RWPE2 (cell line): ENCODE measurements around the gene SLCO3A1.

Experiments used
- ATAC-seq: fragments of 200-7000 bp; cut with Tn5 transposase; 3 replicates; pipeline ENCODE4 v1.9.1; 2021; ENCODE audit warnings: low read depth
- DNase-seq: peaks from one replicate; pipeline ENCODE4 v3.0.0-alpha.2; 2020; ENCODE audit warnings: low spot score
- H3K27ac ChIP-seq: fragments of 450-650 bp; 2 replicates; pipeline ENCODE4 v1.5.1; 2017; ENCODE audit warnings: mild to moderate bottlenecking; ENCODE audit not compliant: poor library complexity, severe bottlenecking
- H3K27me3 ChIP-seq: fragments of 250-450 bp; sonication (Bioruptor Pico); 2 replicates; pipeline ENCODE4 v1.5.1; 2021; ENCODE audit warnings: mild to moderate bottlenecking, moderate library complexity; ENCODE audit not compliant: insufficient read depth, poor library complexity, severe bottlenecking
- H3K36me3 ChIP-seq: fragments of 250-450 bp; sonication (Bioruptor Pico); 2 replicates; pipeline ENCODE4 v1.5.1; 2020; ENCODE audit warnings: low read depth, mild to moderate bottlenecking, moderate library complexity
- H3K4me1 ChIP-seq: fragments of 250-450 bp; sonication (Bioruptor Pico); 2 replicates; pipeline ENCODE4 v1.5.1; 2021; ENCODE audit warnings: mild to moderate bottlenecking, moderate library complexity; ENCODE audit not compliant: insufficient read depth, poor library complexity, severe bottlenecking
- H3K4me3 ChIP-seq: fragments of 250-450 bp; sonication (Bioruptor Pico); 2 replicates; pipeline ENCODE4 v1.5.1; 2021; ENCODE audit warnings: mild to moderate bottlenecking, moderate library complexity; ENCODE audit not compliant: severe bottlenecking
- H3K9me3 ChIP-seq: fragments of 250-450 bp; sonication (Bioruptor Pico); 2 replicates; pipeline ENCODE4 v1.5.1; 2021; ENCODE audit warnings: mild to moderate bottlenecking, moderate library complexity; ENCODE audit not compliant: severe bottlenecking
- CTCF ChIP-seq: fragments of 450-650 bp; IDR thresholded peaks from one replicate; pipeline ENCODE4 v1.5.1; 2017; ENCODE audit warnings: mild to moderate bottlenecking, moderate library complexity; ENCODE audit not compliant: poor library complexity, severe bottlenecking

Gene SLCO3A1

DNA sequence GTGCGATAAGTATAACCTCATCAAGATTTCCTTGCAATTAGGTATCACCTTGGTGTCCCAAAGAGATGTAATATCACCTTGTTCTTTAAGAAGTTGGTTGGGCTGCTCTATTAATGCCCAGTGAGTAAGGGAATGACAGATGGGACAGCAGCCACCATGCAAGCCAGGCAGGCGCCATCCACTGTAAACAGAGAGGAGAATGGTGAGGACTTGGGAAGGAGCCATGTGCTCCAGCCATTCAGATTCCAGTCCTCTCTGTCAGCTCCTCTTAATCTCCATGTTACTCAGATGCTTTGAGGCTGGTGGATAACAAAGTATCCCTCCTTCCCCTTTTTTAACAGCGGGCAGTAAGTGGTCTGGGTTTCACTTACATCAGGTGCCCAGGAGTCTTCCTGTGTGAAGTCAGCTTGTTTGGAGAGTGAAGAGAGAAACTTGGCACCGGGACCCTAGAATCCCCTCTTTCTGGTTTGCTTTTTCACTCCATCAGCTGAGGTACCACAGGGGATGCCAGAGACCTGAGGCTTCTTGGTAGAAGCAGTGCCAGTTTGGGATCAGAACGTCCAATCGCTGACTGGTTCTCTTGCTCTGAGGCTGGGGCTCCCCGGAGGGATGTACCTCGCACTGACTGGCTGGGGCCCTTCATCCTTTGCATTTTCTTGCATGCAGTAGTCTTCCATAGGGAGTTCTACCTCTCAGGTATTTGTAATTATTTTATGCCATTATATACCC lies 29.5 kb downstream of the SLCO3A1 start:
- H3K4me3 ChIP-seq: no peak overlapping the region
- DNase-seq (no peak), ATAC-seq (no peak)
- TF ChIP-seq CTCF: no peak
- no peaks in the 10 kb centered on the region for H3K4me1 ChIP-seq
- H3K27ac ChIP-seq: no peak overlapping the region
- no peaks in the 10 kb centered on the region for H3K27me3 ChIP-seq
- H3K36me3 ChIP-seq: no peaks in the 10 kb centered on the region
- no peaks in the 10 kb centered on the region for H3K9me3 ChIP-seq

DNA sequence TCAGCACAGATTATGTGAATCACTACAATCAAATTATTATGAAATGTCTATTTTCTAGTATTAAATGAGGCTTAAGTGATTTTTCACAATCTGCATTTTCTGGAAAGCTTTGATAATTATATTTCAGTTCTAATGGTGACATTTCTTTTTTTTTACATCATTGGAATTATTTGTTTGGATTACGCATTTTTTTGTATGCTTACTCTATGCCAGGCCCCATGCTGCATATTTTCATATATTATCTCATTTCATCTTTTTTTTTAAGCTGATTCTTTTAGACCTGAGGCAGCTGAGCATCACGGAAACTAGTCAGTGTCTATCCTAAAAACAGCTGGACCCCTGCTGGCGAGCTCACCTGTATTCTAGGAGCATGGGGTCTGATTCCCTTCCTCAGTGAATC lies 31.1 kb downstream of the SLCO3A1 start:
- no peak overlapping the region for H3K4me3 ChIP-seq
- no peak for ATAC-seq
- H3K27ac ChIP-seq: no peak overlapping the region
- TF ChIP-seq CTCF: no peak
- H3K4me1 ChIP-seq: no peaks in the 10 kb centered on the region
- H3K9me3 ChIP-seq: no peaks in the 10 kb centered on the region
- H3K36me3 ChIP-seq: no peaks in the 10 kb centered on the region
- H3K27me3 ChIP-seq: no peaks in the 10 kb centered on the region
- no peak for DNase-seq

- H3K9me3 ChIP-seq: no peaks in the 10 kb centered on the region
- no peak for TF ChIP-seq CTCF
Measured at GRCh38 chr15:91885054-91885453, 31.5 kb downstream of the SLCO3A1 start.

GRCh38 chr15:91885714-91886270 lies 32.3 kb downstream of the SLCO3A1 start:
- DNase-seq (no peak), ATAC-seq (no peak)
- H3K9me3 ChIP-seq: no peaks in the 10 kb centered on the region
- no peaks in the 10 kb centered on the region for H3K36me3 ChIP-seq
- peaks cover 11% of the 10 kb centered on the region for H3K4me1 ChIP-seq
- H3K27me3 ChIP-seq: no peaks in the 10 kb centered on the region
- H3K4me3 ChIP-seq: no peak overlapping the region
- peak; percentile 20 for TF ChIP-seq CTCF
- no peak overlapping the region for H3K27ac ChIP-seq

More at GRCh38 chr15:91885054-91885453, 31.5 kb downstream of the SLCO3A1 start:
- no peaks in the 10 kb centered on the region for H3K36me3 ChIP-seq
- ATAC-seq (no peak), DNase-seq (no peak)
- peaks cover 4% of the 10 kb centered on the region for H3K4me1 ChIP-seq
- H3K27me3 ChIP-seq: no peaks in the 10 kb centered on the region
- H3K27ac ChIP-seq: no peak overlapping the region
- H3K4me3 ChIP-seq: no peak overlapping the region

- Histone ChIP-seq H3K36me3 (no peaks in the 10 kb centered on the region), H3K4me1 (peaks cover 16% of the 10 kb centered on the region), H3K4me3 (no peak overlapping the region), H3K9me3 (no peaks in the 10 kb centered on the region), H3K27ac (no peak overlapping the region), H3K27me3 (no peaks in the 10 kb centered on the region)
- no peak for TF ChIP-seq CTCF
- DNase-seq (no peak), ATAC-seq (no peak)
Measured at GRCh38 chr15:91886878-91887277, 33.4 kb downstream of the SLCO3A1 start.
